ENCODE results near the gene KANK3.
"Not testable (repeated sequence)": the region's sequence is repeated elsewhere in the genome, so short reads cannot be mapped to it uniquely, and the experiment has no call there.

The KANK3 gene

GRCh38 chr19:8349629-8350372 lies 6.7 kb upstream of the KANK3 start:
- H3K9ac ChIP-seq (ENCODE audit: low read depth, low read length); H3K27me3 ChIP-seq (ENCODE audit: insufficient read depth, low read length); H3K27ac ChIP-seq (ENCODE audit: low read length); H3K4me1 ChIP-seq (ENCODE audit: insufficient read depth, low read length); H3K4me3 ChIP-seq (ENCODE audit: low read length); H3K36me3 ChIP-seq (ENCODE audit: insufficient read depth, low read depth, low read length); H3K9me3 ChIP-seq (ENCODE audit: insufficient read depth, low read depth, low read length): not testable (repeated sequence)

GRCh38 chr19:8343483-8343844 lies 402 bp upstream of the KANK3 start:
- H3K9me3 ChIP-seq (ENCODE audit: insufficient read depth, low read depth, low read length): no peaks in the 10 kb centered on the region
- no peaks in the 10 kb centered on the region for H3K36me3 ChIP-seq (ENCODE audit: insufficient read depth, low read depth, low read length)
- H3K27me3 ChIP-seq (ENCODE audit: insufficient read depth, low read length): peaks cover 23% of the 10 kb centered on the region
- H3K9ac ChIP-seq (ENCODE audit: low read depth, low read length): no peak overlapping the region
- H3K27ac ChIP-seq (ENCODE audit: low read length): no peak overlapping the region
- H3K4me3 ChIP-seq (ENCODE audit: low read length): no peak overlapping the region; the same call in 1 of the 2 replicates
- H3K4me1 ChIP-seq (ENCODE audit: insufficient read depth, low read length): no peaks in the 10 kb centered on the region

DNA sequence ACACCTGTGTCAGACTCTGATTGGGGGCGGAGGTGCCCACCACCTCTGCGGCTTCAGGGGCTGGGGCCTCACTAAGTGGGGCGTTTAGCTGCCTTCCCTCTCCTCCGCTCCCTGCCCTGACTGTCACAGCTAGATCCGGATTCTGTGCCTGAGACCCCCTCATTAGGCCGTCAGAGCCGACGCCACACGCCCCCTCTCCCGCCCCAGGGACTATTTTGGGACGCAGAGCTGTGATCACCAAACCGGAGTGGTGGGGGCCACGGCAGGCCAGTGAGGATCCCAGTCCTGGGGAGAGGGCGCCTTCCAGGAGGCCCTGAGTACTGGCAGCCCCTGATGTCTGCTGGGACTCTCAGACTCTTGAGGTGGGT lies 762 bp downstream of the KANK3 start:
- Histone ChIP-seq H3K36me3 (ENCODE audit: insufficient read depth, low read depth, low read length) (no peaks in the 10 kb centered on the region), H3K27me3 (ENCODE audit: insufficient read depth, low read length) (peaks cover 23% of the 10 kb centered on the region), H3K4me1 (ENCODE audit: insufficient read depth, low read length) (no peaks in the 10 kb centered on the region), H3K27ac (ENCODE audit: low read length) (no peak overlapping the region), H3K9ac (ENCODE audit: low read depth, low read length) (no peak overlapping the region), H3K4me3 (ENCODE audit: low read length) (peak overlapping the region; percentile 71; the same call in 1 of the 2 replicates), H3K9me3 (ENCODE audit: insufficient read depth, low read depth, low read length) (no peaks in the 10 kb centered on the region)

DNA sequence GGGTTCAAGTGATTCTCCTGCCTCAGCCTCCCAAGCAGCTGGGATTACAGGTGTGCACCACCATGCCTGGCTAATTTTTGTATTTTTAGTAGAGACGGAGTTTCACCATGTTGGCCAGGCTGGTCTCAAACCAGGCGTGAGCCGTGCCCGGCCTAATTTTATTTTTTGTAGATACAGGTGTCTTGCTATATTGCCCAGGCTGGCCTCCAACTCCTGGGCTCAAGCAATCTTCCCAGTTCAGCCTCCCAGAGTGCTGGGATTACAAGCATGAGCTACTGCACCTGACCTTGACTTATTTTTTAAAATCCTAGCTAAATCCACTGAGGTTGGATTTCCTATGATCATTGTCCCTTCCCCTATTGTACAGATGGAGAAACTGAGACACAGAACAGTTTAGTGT lies 1.6 kb downstream of the KANK3 start:
- not testable (repeated sequence) for H3K9ac ChIP-seq (ENCODE audit: low read depth, low read length); H3K36me3 ChIP-seq (ENCODE audit: insufficient read depth, low read depth, low read length); H3K4me1 ChIP-seq (ENCODE audit: insufficient read depth, low read length); H3K27ac ChIP-seq (ENCODE audit: low read length); H3K9me3 ChIP-seq (ENCODE audit: insufficient read depth, low read depth, low read length); H3K4me3 ChIP-seq (ENCODE audit: low read length)
- peaks cover 27% of the 10 kb centered on the region for H3K27me3 ChIP-seq (ENCODE audit: insufficient read depth, low read length)

GRCh38 chr19:8340341-8341096 lies 2.5 kb downstream of the KANK3 start:
- no peak overlapping the region for H3K27ac ChIP-seq (ENCODE audit: low read length)
- H3K4me1 ChIP-seq (ENCODE audit: insufficient read depth, low read length): no peaks in the 10 kb centered on the region
- no peaks in the 10 kb centered on the region for H3K36me3 ChIP-seq (ENCODE audit: insufficient read depth, low read depth, low read length)
- H3K27me3 ChIP-seq (ENCODE audit: insufficient read depth, low read length): peaks cover 37% of the 10 kb centered on the region
- H3K4me3 ChIP-seq (ENCODE audit: low read length): no peak overlapping the region
- H3K9ac ChIP-seq (ENCODE audit: low read depth, low read length): no peak overlapping the region
- H3K9me3 ChIP-seq (ENCODE audit: insufficient read depth, low read depth, low read length): no peaks in the 10 kb centered on the region

DNA sequence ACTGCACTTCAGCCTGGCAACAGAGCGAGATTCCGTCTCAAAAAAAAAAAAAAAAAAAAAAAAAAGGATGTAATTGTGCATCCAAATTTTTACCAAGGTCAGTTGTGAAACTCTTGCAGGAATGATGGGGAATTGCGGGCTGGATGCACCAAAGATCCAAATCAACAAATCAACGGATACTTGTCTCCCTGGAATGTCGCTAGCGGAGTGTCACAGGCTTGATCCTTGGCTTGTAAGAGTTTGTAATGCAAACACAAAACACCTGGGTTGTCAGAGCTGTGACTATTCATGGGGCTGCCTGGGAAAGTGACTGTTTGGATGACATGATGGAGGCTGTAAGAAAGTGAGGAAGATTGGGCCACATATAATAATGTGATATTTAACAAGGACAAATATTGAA lies 4.2 kb downstream of the KANK3 start:
- H3K27ac ChIP-seq (ENCODE audit: low read length): no peak overlapping the region
- peaks cover 2% of the 10 kb centered on the region; the same call in 1 of the 2 replicates for H3K4me1 ChIP-seq (ENCODE audit: insufficient read depth, low read length)
- H3K9ac ChIP-seq (ENCODE audit: low read depth, low read length): no peak overlapping the region
- H3K4me3 ChIP-seq (ENCODE audit: low read length): no peak overlapping the region
- H3K9me3 ChIP-seq (ENCODE audit: insufficient read depth, low read depth, low read length): no peaks in the 10 kb centered on the region
- peaks cover 53% of the 10 kb centered on the region for H3K27me3 ChIP-seq (ENCODE audit: insufficient read depth, low read length)
- no peaks in the 10 kb centered on the region for H3K36me3 ChIP-seq (ENCODE audit: insufficient read depth, low read depth, low read length)

- peaks cover 55% of the 10 kb centered on the region for H3K27me3 ChIP-seq (ENCODE audit: insufficient read depth, low read length)
- H3K9me3 ChIP-seq (ENCODE audit: insufficient read depth, low read depth, low read length): no peaks in the 10 kb centered on the region
- no peak overlapping the region for H3K4me3 ChIP-seq (ENCODE audit: low read length)
- H3K9ac ChIP-seq (ENCODE audit: low read depth, low read length): no peak overlapping the region
- peaks cover 5% of the 10 kb centered on the region; the same call in 1 of the 2 replicates for H3K4me1 ChIP-seq (ENCODE audit: insufficient read depth, low read length)
- H3K27ac ChIP-seq (ENCODE audit: low read length): no peak overlapping the region
- H3K36me3 ChIP-seq (ENCODE audit: insufficient read depth, low read depth, low read length): no peaks in the 10 kb centered on the region
These were observed 5.3 kb downstream of the KANK3 start for GRCh38 chr19:8337728-8338127.

GRCh38 chr19:8336660-8337059 lies 6.4 kb downstream of the KANK3 start:
- no peaks in the 10 kb centered on the region for H3K9me3 ChIP-seq (ENCODE audit: insufficient read depth, low read depth, low read length)
- no peak overlapping the region for H3K4me3 ChIP-seq (ENCODE audit: low read length)
- no peak overlapping the region for H3K9ac ChIP-seq (ENCODE audit: low read depth, low read length)
- peaks cover 5% of the 10 kb centered on the region; the same call in 1 of the 2 replicates for H3K4me1 ChIP-seq (ENCODE audit: insufficient read depth, low read length)
- no peak overlapping the region for H3K27ac ChIP-seq (ENCODE audit: low read length)
- H3K27me3 ChIP-seq (ENCODE audit: insufficient read depth, low read length): peaks cover 55% of the 10 kb centered on the region
- H3K36me3 ChIP-seq (ENCODE audit: insufficient read depth, low read depth, low read length): no peaks in the 10 kb centered on the region

DNA sequence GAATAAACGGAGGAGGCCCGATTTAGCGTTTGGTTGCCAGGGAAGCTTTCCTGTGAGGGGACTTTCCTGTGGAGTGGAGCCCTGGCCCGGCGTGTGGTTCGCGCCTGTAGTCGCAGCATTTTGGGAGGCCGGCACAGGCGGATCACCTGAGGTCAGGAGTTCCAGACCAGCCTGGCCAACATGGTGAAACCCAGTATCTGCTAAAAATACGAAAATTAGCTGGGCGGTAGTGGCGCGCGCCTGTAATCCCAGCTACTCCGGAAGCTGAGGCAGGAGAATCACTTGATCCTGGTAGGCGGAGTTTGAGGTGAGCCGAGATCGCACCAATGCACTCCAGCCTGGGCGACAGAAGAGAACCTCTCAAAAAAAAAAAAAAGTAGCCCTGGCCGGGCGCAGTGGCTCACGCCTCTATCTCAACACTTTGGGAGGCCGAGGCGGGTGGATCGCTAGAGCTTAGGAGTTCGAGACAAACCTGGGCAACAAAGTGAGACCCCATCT lies 6.9 kb downstream of the KANK3 start:
- H3K36me3 ChIP-seq (ENCODE audit: insufficient read depth, low read depth, low read length): no peaks in the 10 kb centered on the region
- no peaks in the 10 kb centered on the region for H3K9me3 ChIP-seq (ENCODE audit: insufficient read depth, low read depth, low read length)
- no peak overlapping the region for H3K27ac ChIP-seq (ENCODE audit: low read length)
- peak overlapping the region; percentile 56; the same call in 1 of the 2 replicates for H3K4me3 ChIP-seq (ENCODE audit: low read length)
- H3K27me3 ChIP-seq (ENCODE audit: insufficient read depth, low read length): peaks cover 58% of the 10 kb centered on the region
- peaks cover 5% of the 10 kb centered on the region; the same call in 1 of the 2 replicates for H3K4me1 ChIP-seq (ENCODE audit: insufficient read depth, low read length)
- H3K9ac ChIP-seq (ENCODE audit: low read depth, low read length): no peak overlapping the region

- H3K9me3 ChIP-seq (ENCODE audit: insufficient read depth, low read depth, low read length): no peaks in the 10 kb centered on the region
- peaks cover 5% of the 10 kb centered on the region; the same call in 1 of the 2 replicates for H3K4me1 ChIP-seq (ENCODE audit: insufficient read depth, low read length)
- H3K36me3 ChIP-seq (ENCODE audit: insufficient read depth, low read depth, low read length): no peaks in the 10 kb centered on the region
- peak overlapping the region; percentile 56; the same call in 1 of the 2 replicates for H3K4me3 ChIP-seq (ENCODE audit: low read length)
- H3K27me3 ChIP-seq (ENCODE audit: insufficient read depth, low read length): peaks cover 61% of the 10 kb centered on the region
- H3K27ac ChIP-seq (ENCODE audit: low read length): no peak overlapping the region
- H3K9ac ChIP-seq (ENCODE audit: low read depth, low read length): no peak overlapping the region
These were observed 7.6 kb downstream of the KANK3 start for GRCh38 chr19:8335343-8336071.

GRCh38 chr19:8334458-8335342 lies 8.4 kb downstream of the KANK3 start:
- H3K9me3 ChIP-seq (ENCODE audit: insufficient read depth, low read depth, low read length): no peaks in the 10 kb centered on the region
- peaks cover 65% of the 10 kb centered on the region for H3K27me3 ChIP-seq (ENCODE audit: insufficient read depth, low read length)
- no peak overlapping the region for H3K27ac ChIP-seq (ENCODE audit: low read length)
- H3K36me3 ChIP-seq (ENCODE audit: insufficient read depth, low read depth, low read length): no peaks in the 10 kb centered on the region
- H3K4me3 ChIP-seq (ENCODE audit: low read length): peak overlapping the region; percentile 56
- peaks cover 5% of the 10 kb centered on the region; the same call in 1 of the 2 replicates for H3K4me1 ChIP-seq (ENCODE audit: insufficient read depth, low read length)
- no peak overlapping the region for H3K9ac ChIP-seq (ENCODE audit: low read depth, low read length)
